Smooth muscle cell (in vitro differentiated cells): Measurements from ENCODE around the gene IP6K3. TPM values are rescaled to one million over a fixed set of nuclear protein-coding genes. Genes with fewer than 3 reads are reported as not detected.

Experiments
- DNase-seq: peaks from one replicate; lab custom pipeline; 2025; ENCODE audit not compliant: unreplicated experiment; lab: John Stamatoyannopoulos, UW
- H2AFZ ChIP-seq: fragments of 200-600 bp; sonication (generic); 2 replicates; pipeline ENCODE4 v1.6.0; 2016; ENCODE audit warnings: antibody characterized with exemption, low read depth, mild to moderate bottlenecking
- H3F3A ChIP-seq: fragments of 200-600 bp; sonication (generic); 2 replicates; pipeline ENCODE4 v1.6.0; 2017; ENCODE audit warnings: antibody characterized with exemption, low read depth
- H3K27ac ChIP-seq: fragments of 200-600 bp; sonication (generic); 2 replicates; pipeline ENCODE4 v1.5.1; 2016; ENCODE audit warnings: low read depth, mild to moderate bottlenecking
- H3K27me3 ChIP-seq: fragments of 200-600 bp; sonication (generic); 2 replicates; pipeline ENCODE4 v1.6.1; 2016; ENCODE audit warnings: low read depth, mild to moderate bottlenecking
- H3K36me3 ChIP-seq: fragments of 200-600 bp; sonication (generic); 2 replicates; pipeline ENCODE4 v1.5.1; 2016; ENCODE audit warnings: low read depth
- H3K4me1 ChIP-seq: fragments of 200-600 bp; sonication (generic); 2 replicates; pipeline ENCODE4 v1.5.1; 2016; ENCODE audit warnings: low read depth
- H3K4me2 ChIP-seq: fragments of 200-600 bp; sonication (generic); 2 replicates; pipeline ENCODE4 v1.6.0; 2016; ENCODE audit warnings: mild to moderate bottlenecking
- H3K4me3 ChIP-seq: fragments of 200-600 bp; sonication (generic); 2 replicates; pipeline ENCODE4 v1.5.1; 2016; ENCODE audit warnings: mild to moderate bottlenecking
- H3K79me2 ChIP-seq: fragments of 200-600 bp; sonication (generic); 2 replicates; pipeline ENCODE4 v1.6.0; 2016; ENCODE audit warnings: low read depth, mild to moderate bottlenecking
- H3K9ac ChIP-seq: fragments of 200-600 bp; sonication (generic); 2 replicates; pipeline ENCODE4 v1.6.0; 2016; ENCODE audit warnings: low read depth
- H3K9me3 ChIP-seq: fragments of 200-600 bp; sonication (generic); replicated peaks from 2 replicates; pipeline ENCODE4 v1.5.1; 2016; ENCODE audit warnings: low read depth
- H4K20me1 ChIP-seq: fragments of 200-600 bp; sonication (generic); 2 replicates; pipeline ENCODE4 v1.6.0; 2016; ENCODE audit warnings: low read depth
- CTCF ChIP-seq: fragments of 200-600 bp; sonication (generic); IDR thresholded peaks from 2 replicates; pipeline ENCODE4 v1.5.1; 2017; ENCODE audit warnings: borderline replicate concordance, mild to moderate bottlenecking, antibody characterized with exemption; ENCODE audit not compliant: insufficient read depth, poor library complexity, severe bottlenecking
- WGBS: methylation state at CpG from one replicate; pipeline ENCODE4 v1.1.7; 2016; ENCODE audit warnings: low lambda C conversion rate; 5-methylcytosine and 5-hydroxymethylcytosine counted together
- polyA plus RNA-seq: library from polyadenylated mRNA; unstranded; fragments of >200 nt; fragmentation: Nextera tagmentation; extraction: Ambion mirVana; gene quantifications from 2 replicates; pipeline ENCODE4 v1.2.1, GENCODE V29; 2016
- total RNA-seq: library from RNA; depleted of rRNA; stranded (reverse); fragments of >200 nt; gene quantifications from 2 replicates; pipeline ENCODE4 v1.2.3, GENCODE V29; 2014

IP6K3 gene
- total and polyA plus RNA-seq, 2 experiments from 2014 or later: 2.6 to 5.6 TPM

GRCh38 chr6:33699739-33700138 lies 47.0 kb downstream of the IP6K3 start:
- Histone ChIP-seq H3K27ac (no peak overlapping the region), H3F3A (no peaks in the 10 kb centered on the region), H3K36me3 (no peaks in the 10 kb centered on the region), H3K4me2 (no peak overlapping the region), H3K27me3 (no peaks in the 10 kb centered on the region), H3K9me3 (no peaks in the 10 kb centered on the region), H2AFZ (no peak overlapping the region), H3K4me3 (no peak overlapping the region), H3K9ac (no peak overlapping the region), H4K20me1 (no peaks in the 10 kb centered on the region), H3K79me2 (no peaks in the 10 kb centered on the region), H3K4me1 (no peaks in the 10 kb centered on the region)
- no peak for TF ChIP-seq CTCF
- no peak for DNase-seq
- 94% methylated on average over 5 of the region's 5 CpGs for WGBS

GRCh38 chr6:33699131-33699530 lies 47.6 kb downstream of the IP6K3 start:
- Histone ChIP-seq H3K36me3 (no peaks in the 10 kb centered on the region), H3K9me3 (no peaks in the 10 kb centered on the region), H2AFZ (no peak overlapping the region), H3F3A (peaks cover 5% of the 10 kb centered on the region), H3K27me3 (no peaks in the 10 kb centered on the region), H3K4me3 (no peak overlapping the region), H3K9ac (no peak overlapping the region), H3K79me2 (no peaks in the 10 kb centered on the region), H3K4me2 (no peak overlapping the region), H4K20me1 (no peaks in the 10 kb centered on the region), H3K27ac (no peak overlapping the region), H3K4me1 (no peaks in the 10 kb centered on the region)
- 97% methylated on average over 8 of the region's 8 CpGs for WGBS
- TF ChIP-seq CTCF: no peak
- no peak for DNase-seq

- no peak for DNase-seq
- no peak overlapping the region for H3K27ac ChIP-seq
- no peak for TF ChIP-seq CTCF
- no peaks in the 10 kb centered on the region for H3K36me3 ChIP-seq
- H3F3A ChIP-seq: peaks cover 5% of the 10 kb centered on the region
- WGBS: over 99% methylated on average over 10 of the region's 10 CpGs
- no peaks in the 10 kb centered on the region for H3K27me3 ChIP-seq
- H3K9me3 ChIP-seq: no peaks in the 10 kb centered on the region
- H3K79me2 ChIP-seq: no peaks in the 10 kb centered on the region
- no peaks in the 10 kb centered on the region for H3K4me1 ChIP-seq
- H3K9ac ChIP-seq: no peak overlapping the region
- H4K20me1 ChIP-seq: no peaks in the 10 kb centered on the region
- no peak overlapping the region for H3K4me3 ChIP-seq
- no peak overlapping the region for H3K4me2 ChIP-seq
- H2AFZ ChIP-seq: no peak overlapping the region
These were observed 48.2 kb downstream of the IP6K3 start for GRCh38 chr6:33698494-33698893.

GRCh38 chr6:33697845-33698244 lies 48.9 kb downstream of the IP6K3 start:
- no peak overlapping the region for H3K4me2 ChIP-seq
- H3K79me2 ChIP-seq: no peaks in the 10 kb centered on the region
- H3K9ac ChIP-seq: no peak overlapping the region
- no peaks in the 10 kb centered on the region for H3K9me3 ChIP-seq
- H3K4me1 ChIP-seq: no peaks in the 10 kb centered on the region
- H2AFZ ChIP-seq: no peak overlapping the region
- 99% methylated on average over 10 of the region's 10 CpGs for WGBS
- peaks cover 5% of the 10 kb centered on the region for H3F3A ChIP-seq
- TF ChIP-seq CTCF: no peak
- no peak overlapping the region for H3K4me3 ChIP-seq
- no peaks in the 10 kb centered on the region for H3K36me3 ChIP-seq
- H3K27ac ChIP-seq: no peak overlapping the region
- no peaks in the 10 kb centered on the region for H4K20me1 ChIP-seq
- DNase-seq: no peak
- H3K27me3 ChIP-seq: no peaks in the 10 kb centered on the region
